Activated CD4-positive, alpha-beta T cell treated with anti-CD3 and anti-CD28 coated beads, Interleukin-2, amount 50 U/mL, for 48 hours (primary cell): ENCODE data around the gene PDCD4.
"Not testable (repeated sequence)": the region's sequence is repeated elsewhere in the genome, so short reads cannot be mapped to it uniquely, and the experiment has no call there.

Experiments
- DNase-seq, 2 experiments: peaks; one replicate each; pipeline ENCODE4 v3.0.0-alpha.2; 2020

The PDCD4 gene

GRCh38 chr10:110861930-110862649 lies 9.6 kb upstream of the PDCD4 start:
- no peak for DNase-seq

- no peak for DNase-seq
Measured at GRCh38 chr10:110862961-110863360, 8.8 kb upstream of the PDCD4 start.

- no peak for DNase-seq
Measured at GRCh38 chr10:110863361-110863760, 8.4 kb upstream of the PDCD4 start.

DNA sequence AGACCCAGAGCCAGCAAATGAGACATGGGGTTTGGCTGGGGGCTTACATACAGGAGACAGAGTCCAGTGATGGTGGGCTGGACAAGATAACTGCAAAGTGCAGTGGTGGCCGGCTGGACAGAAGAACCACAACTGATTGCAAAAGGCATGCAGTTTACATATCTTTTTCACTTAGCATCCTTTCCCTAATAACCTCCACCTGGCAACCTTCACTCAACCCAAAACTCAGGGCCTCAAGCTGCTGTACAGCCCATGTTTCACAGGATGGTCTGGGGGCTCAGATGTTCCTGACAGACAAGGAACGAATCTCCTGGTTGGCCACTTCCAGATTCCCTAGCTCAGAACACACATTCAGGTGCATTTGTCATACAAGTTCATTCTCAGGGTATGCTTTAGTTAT lies 7.8 kb upstream of the PDCD4 start:
- DNase-seq = no peak

DNA sequence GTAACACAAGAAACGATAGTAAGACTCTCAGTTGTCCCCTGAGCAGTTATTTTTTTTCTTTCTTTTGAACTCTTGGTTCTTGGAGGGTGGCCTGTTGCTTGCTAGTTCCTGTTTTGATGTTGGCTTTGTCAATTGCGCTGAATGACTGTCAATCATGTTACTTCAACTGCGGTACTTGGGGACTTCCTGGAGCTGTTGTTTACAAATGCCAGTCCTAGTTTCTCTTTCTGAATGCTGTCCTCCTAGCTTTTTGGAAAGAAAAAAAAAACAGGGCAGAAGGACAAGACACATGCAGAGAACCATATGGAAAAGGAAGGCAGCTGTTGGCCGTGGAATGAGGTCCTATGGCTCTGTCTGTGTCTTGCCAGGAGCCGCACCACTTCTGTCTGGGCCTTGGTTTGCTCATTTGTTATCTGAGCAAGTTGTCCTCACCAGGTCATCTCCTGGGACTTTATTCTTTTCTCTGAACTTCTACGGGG lies 7.0 kb upstream of the PDCD4 start:
- DNase-seq = no peak

GRCh38 chr10:110865186-110865808 lies 6.4 kb upstream of the PDCD4 start:
- DNase-seq = no peak

DNA sequence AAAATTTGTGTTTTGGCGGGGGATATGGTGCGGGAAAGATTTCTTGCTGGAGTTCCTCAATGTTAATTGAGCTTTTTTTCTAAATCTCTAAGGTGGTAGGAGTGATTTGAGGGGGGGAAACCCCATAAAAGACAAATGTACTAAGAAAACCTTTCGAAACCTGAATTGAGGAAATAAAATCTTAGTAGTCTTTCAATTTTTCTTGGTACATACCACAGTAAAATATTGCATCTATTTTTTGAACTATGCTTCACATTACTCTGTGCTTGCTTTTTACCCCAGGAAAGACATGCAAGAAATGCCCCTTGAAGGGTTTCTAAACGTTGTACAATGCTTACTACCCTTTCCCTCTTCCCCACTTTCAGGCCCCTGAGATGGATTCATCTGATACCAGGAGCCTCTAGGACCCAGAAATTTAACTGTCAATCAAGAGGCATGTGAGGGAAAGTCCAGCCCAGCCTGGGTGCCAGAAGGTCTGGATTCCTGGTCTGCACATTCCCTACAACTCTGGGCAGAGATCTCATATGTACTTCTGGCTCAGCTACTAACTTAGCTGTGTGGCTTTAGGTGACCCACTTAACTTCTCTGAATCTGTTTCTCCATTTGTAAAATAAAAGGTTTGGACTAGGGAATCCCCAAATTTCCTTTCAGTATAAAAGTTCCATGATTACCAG lies 5.8 kb upstream of the PDCD4 start:
- DNase-seq = no peak

GRCh38 chr10:110867011-110867806 lies 4.5 kb upstream of the PDCD4 start:
- DNase-seq = not testable (repeated sequence)

- DNase-seq = no peak
Measured at GRCh38 chr10:110867807-110868465, 3.8 kb upstream of the PDCD4 start.

DNA sequence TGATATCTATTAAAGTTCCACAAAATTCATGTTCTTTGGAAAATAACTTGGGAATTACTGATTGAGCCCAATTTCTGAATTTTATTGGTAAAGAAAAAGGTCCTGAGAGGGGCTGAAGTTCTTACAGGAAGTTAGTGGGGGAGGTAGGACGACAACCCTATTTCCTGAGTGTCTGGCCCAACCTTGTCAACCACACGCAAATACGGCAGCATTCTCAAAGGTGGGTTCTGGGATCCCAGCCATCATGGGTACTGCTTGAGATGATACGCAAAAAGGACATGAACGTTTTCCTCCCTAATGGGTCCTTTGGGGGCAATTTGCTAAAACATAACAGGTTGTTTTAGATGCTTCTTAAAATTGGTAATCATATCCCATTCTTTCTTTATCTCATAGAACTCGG lies 2.7 kb upstream of the PDCD4 start:
- no peak for DNase-seq

GRCh38 chr10:110870823-110871297 lies 868 bp upstream of the PDCD4 start:
- no peak for DNase-seq

DNA sequence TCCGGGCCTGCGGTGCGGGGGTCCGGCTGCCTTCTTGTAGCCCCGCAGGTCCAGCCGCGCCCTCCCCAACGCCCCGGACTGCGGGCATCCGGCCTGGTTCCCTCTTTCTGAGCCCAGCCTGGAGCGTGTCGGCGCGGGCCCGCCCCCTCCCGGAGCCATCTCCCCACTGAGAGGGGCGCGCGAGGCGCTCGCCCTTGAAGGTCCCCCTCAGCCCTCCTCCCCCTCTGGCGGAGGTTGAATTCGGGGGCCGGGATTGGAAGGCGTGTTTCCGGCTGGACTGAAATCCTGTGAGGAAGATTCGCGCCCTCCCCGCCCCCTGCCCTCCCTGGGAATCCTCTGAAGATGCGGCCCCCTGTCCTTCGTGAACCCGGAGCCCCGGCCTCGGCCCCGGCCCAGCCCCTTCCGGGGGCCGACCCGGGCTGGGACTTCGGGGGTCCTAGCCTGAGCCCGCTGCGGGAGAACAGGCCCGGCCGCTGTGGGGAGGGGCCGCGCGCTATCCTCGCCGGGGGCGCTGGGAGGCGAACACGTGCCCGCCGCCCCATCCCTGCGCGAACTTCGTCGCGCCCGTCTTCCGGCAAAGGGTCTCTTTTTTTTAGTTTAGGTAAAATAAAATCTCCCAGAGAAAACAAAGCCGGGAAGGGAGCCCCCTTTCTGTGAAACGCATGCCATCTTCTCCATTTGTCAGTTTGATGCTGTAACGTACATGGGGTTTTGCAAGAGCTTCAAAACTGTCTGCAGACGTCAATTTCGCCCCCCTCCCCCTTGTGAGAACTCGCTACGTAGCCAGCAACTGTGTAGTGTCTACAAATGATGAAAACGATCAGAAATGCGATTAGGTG lies 636 bp downstream of the PDCD4 start:
- peak; percentile 69 to 77 for DNase-seq

DNA sequence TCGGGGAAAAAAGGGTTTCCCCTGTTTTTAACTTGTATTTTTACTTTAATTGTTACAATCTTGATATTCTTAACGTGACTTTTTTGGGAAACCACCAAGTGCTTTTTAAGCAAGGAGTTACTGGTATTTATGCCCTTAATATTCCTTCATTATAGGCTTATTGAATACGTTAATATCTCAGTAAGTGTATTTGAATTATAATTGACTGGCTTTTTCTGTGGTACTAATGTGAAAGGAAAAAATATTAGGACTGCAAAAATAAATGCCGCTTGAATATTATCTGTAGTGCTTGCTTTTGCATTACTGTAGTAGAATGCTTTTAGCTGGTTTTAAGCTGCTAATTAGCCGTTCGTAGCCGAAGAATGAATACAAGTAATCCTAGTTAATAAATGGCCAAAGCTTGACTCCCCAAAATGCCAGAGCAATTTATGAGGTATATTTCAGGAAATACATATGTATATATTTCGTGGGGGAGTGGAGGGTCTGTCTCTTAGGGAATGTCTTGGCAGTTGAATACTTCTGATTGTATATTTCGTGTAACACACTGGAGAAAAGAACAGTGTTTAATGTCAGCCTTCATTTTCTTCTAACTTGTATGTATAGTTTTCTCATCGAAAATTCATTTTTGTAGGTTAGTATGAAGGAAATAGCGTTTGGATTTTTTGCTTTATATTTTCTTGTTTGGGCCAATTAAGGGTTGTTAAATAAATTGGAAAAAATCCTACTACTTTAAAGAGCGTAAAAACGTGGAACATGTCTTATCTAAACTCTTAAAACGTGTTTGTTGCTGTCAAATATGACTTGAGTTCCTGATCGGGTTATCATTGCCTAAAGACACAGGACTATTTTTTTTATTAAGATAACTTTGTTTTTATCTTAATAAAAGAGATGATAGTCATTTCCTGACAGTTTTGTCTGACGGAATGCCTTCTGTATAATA lies 1.5 kb downstream of the PDCD4 start:
- DNase-seq = no peak

DNA sequence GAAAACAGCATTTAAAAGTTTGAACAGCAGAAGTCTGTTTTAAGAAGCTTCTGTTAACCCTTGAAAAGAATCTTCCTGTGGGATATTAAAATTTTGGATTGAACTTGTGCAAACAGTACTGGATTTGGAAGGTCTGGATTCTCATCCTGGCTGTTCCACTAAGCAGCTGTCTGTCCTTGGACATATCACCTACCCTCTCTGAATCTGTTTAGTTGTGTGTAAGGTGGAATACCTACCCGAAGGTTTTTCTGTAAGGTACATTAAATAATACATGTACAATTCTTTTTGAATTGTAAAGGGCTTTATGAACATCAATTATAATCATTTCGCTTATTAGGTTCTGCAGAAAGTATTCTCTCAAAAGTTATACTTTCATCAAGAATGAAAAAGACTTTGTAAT lies 2.2 kb downstream of the PDCD4 start:
- DNase-seq = no peak

GRCh38 chr10:110876000-110876399 lies 4.3 kb downstream of the PDCD4 start:
- DNase-seq = no peak

- no peak for DNase-seq
Measured at GRCh38 chr10:110876788-110877187, 5.1 kb downstream of the PDCD4 start.

DNA sequence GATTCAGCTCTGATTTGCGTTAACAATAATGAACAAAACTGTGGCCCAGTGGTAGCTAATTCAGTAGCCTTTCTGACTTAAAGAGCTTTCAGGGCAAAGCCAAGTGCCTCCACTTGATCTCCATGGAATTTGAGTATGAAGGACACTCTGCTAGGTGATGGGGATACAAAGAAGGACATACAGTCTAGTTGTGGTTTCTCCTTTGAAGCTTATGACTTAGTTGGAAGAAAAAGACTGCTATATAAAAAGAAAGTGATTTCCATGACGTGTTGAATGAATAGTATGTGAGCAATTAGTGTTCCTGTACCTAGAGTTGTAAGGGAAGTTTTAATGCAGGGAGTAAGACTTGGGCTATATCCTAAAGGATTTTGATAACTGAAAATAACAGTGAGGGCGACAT lies 8.3 kb downstream of the PDCD4 start:
- DNase-seq = no peak

GRCh38 chr10:110881247-110881646 lies 9.5 kb downstream of the PDCD4 start:
- no peak for DNase-seq

- DNase-seq = no peak
Measured at GRCh38 chr10:110881905-110882304, 10.2 kb downstream of the PDCD4 start.

- DNase-seq = no peak
Measured at GRCh38 chr10:110883924-110884323, 12.2 kb downstream of the PDCD4 start.
